T-helper 2 cell treated with Interferon-gamma antibody and Interleukin-4, amounts not matched to agents 100 ng/mL and 5 ng/mL, for 36 hours (primary cell): ENCODE measurements around the gene OR6Q1. TPM values are rescaled to one million over a fixed set of nuclear protein-coding genes. Genes with fewer than 3 reads are reported as not detected.
"Not testable (repeated sequence)": the region's sequence is repeated elsewhere in the genome, so short reads cannot be mapped to it uniquely, and the experiment has no call there.

ENCODE experiments used
- intact Hi-C: fragments of 100-400 bp; cut with micrococcal nuclease; formaldehyde crosslinking; loops from one replicate; pipeline ENCODE4 v1.15.1; 2023
- total RNA-seq: library from RNA; stranded (reverse); gene quantifications from 2 replicates; pipeline ENCODE4 v1.2.3, GENCODE V29; 2022

OR6Q1 gene
- not detected in 2 replicates for total RNA-seq

- intact Hi-C loops, result no loop called here
Observed at GRCh38 chr11:58030653-58031052, at the start of gene OR6Q1. Gene OR6Q1 (plus strand): TSS chr11:58030953. CDS start chr11:58030953, 0 bp downstream.

- intact Hi-C loops, result no loop called here
Observed at GRCh38 chr11:57981536-57981935, 49.2 kb upstream of the OR6Q1 start.

GRCh38 chr11:57982776-57983175 lies 48.0 kb upstream of the OR6Q1 start:
- intact Hi-C loops, result no loop called here

- intact Hi-C loops, result no loop called here
Observed at GRCh38 chr11:57983191-57983590, 47.6 kb upstream of the OR6Q1 start.

- intact Hi-C loops, result not testable (repeated sequence)
Observed at GRCh38 chr11:57999523-57999922, 31.2 kb upstream of the OR6Q1 start.

- intact Hi-C loops, result not testable (repeated sequence)
Observed at GRCh38 chr11:58000021-58000420, 30.7 kb upstream of the OR6Q1 start.

- intact Hi-C loops, result no loop called here
Observed at GRCh38 chr11:58000699-58001098, 30.1 kb upstream of the OR6Q1 start.

GRCh38 chr11:58003036-58003435 lies 27.7 kb upstream of the OR6Q1 start:
- intact Hi-C loops, result no loop called here

GRCh38 chr11:58003591-58003990 lies 27.2 kb upstream of the OR6Q1 start:
- intact Hi-C loops, result no loop called here

GRCh38 chr11:58004664-58005063 lies 26.1 kb upstream of the OR6Q1 start:
- intact Hi-C loops, result no loop called here

- intact Hi-C loops, result no loop called here
Observed at GRCh38 chr11:58006940-58007339, 23.8 kb upstream of the OR6Q1 start.

- intact Hi-C loops, result no loop called here
Observed at GRCh38 chr11:58011771-58012170, 19.0 kb upstream of the OR6Q1 start.

GRCh38 chr11:58023435-58023931 lies 7.3 kb upstream of the OR6Q1 start, which contains the start of gene OR9Q1:
Gene OR9Q1 (plus strand): TSS chr11:58023881. CDS start chr11:58179445, 155,564 bp downstream.
- intact Hi-C loops, result no loop called here

GRCh38 chr11:58024601-58025091 lies 6.1 kb upstream of the OR6Q1 start:
- intact Hi-C loops, result no loop called here

GRCh38 chr11:58027341-58027740 lies 3.4 kb upstream of the OR6Q1 start:
- intact Hi-C loops, result no loop called here

- intact Hi-C loops, result no loop called here
Observed at GRCh38 chr11:58028687-58029411, 1.9 kb upstream of the OR6Q1 start.

- intact Hi-C loops, result no loop called here
Observed at GRCh38 chr11:58034471-58034870, 3.7 kb downstream of the OR6Q1 start.

GRCh38 chr11:58039589-58039988 lies 8.8 kb downstream of the OR6Q1 start:
- intact Hi-C loops, result no loop called here

GRCh38 chr11:58043379-58043778 lies 12.6 kb downstream of the OR6Q1 start:
- intact Hi-C loops, result no loop called here

- intact Hi-C loops, result no loop called here
Observed at GRCh38 chr11:58046231-58046630, 15.5 kb downstream of the OR6Q1 start.

- intact Hi-C loops, result no loop called here
Observed at GRCh38 chr11:58047818-58048217, 17.1 kb downstream of the OR6Q1 start.

- intact Hi-C loops, result no loop called here
Observed at GRCh38 chr11:58055806-58056401, 25.2 kb downstream of the OR6Q1 start.

- intact Hi-C loops, result no loop called here
Observed at GRCh38 chr11:58057481-58057880, 26.7 kb downstream of the OR6Q1 start.
